ENCODE results near the gene INAFM1.
"Not testable (repeated sequence)": the region's sequence is repeated elsewhere in the genome, so short reads cannot be mapped to it uniquely, and the experiment has no call there.

Gene INAFM1

GRCh38 chr19:47240996-47241918 lies 33.4 kb upstream of the INAFM1 start:
- in situ Hi-C loops (cut with HindIII; ENCODE audit: low sequenced_read_pairs): no loop called here

- in situ Hi-C loops (cut with HindIII; ENCODE audit: low sequenced_read_pairs): no loop called here
Measured at GRCh38 chr19:47241919-47242577, 32.6 kb upstream of the INAFM1 start.

- in situ Hi-C loops (cut with HindIII; ENCODE audit: low sequenced_read_pairs): no loop called here
Measured at GRCh38 chr19:47243364-47243775, 31.3 kb upstream of the INAFM1 start.

GRCh38 chr19:47243776-47244547 lies 30.7 kb upstream of the INAFM1 start:
- in situ Hi-C loops (cut with HindIII; ENCODE audit: low sequenced_read_pairs): no loop called here

GRCh38 chr19:47247308-47247990 lies 27.2 kb upstream of the INAFM1 start:
- in situ Hi-C loops (cut with HindIII; ENCODE audit: low sequenced_read_pairs): no loop called here

- in situ Hi-C loops (cut with HindIII; ENCODE audit: low sequenced_read_pairs): not testable (repeated sequence)
Measured at GRCh38 chr19:47253016-47253415, 21.7 kb upstream of the INAFM1 start.

GRCh38 chr19:47253467-47253881 lies 21.2 kb upstream of the INAFM1 start:
- in situ Hi-C loops (cut with HindIII; ENCODE audit: low sequenced_read_pairs): no loop called here

GRCh38 chr19:47253970-47254369 lies 20.7 kb upstream of the INAFM1 start:
- in situ Hi-C loops (cut with HindIII; ENCODE audit: low sequenced_read_pairs): no loop called here

- in situ Hi-C loops (cut with HindIII; ENCODE audit: low sequenced_read_pairs): no loop called here
Measured at GRCh38 chr19:47255879-47256692, 18.6 kb upstream of the INAFM1 start, which contains the start of gene CCDC9. CCDC9 (plus strand) TSS chr19:47256525; CDS start chr19:47258401, 1,876 bp downstream.

GRCh38 chr19:47256693-47257410 lies 17.8 kb upstream of the INAFM1 start:
- in situ Hi-C loops (cut with HindIII; ENCODE audit: low sequenced_read_pairs): no loop called here

- in situ Hi-C loops (cut with HindIII; ENCODE audit: low sequenced_read_pairs): no loop called here
Measured at GRCh38 chr19:47257411-47258169, 17.1 kb upstream of the INAFM1 start.

- in situ Hi-C loops (cut with HindIII; ENCODE audit: low sequenced_read_pairs): no loop called here
Measured at GRCh38 chr19:47258434-47258833, 16.3 kb upstream of the INAFM1 start.

- in situ Hi-C loops (cut with HindIII; ENCODE audit: low sequenced_read_pairs): no loop called here
Measured at GRCh38 chr19:47258895-47259555, 15.7 kb upstream of the INAFM1 start.

- in situ Hi-C loops (cut with HindIII; ENCODE audit: low sequenced_read_pairs): no loop called here
Measured at GRCh38 chr19:47260476-47260875, 14.2 kb upstream of the INAFM1 start.

GRCh38 chr19:47261946-47262793 lies 12.5 kb upstream of the INAFM1 start:
- in situ Hi-C loops (cut with HindIII; ENCODE audit: low sequenced_read_pairs): not testable (repeated sequence)

- in situ Hi-C loops (cut with HindIII; ENCODE audit: low sequenced_read_pairs): no loop called here
Measured at GRCh38 chr19:47264629-47265028, 10.1 kb upstream of the INAFM1 start.

- in situ Hi-C loops (cut with HindIII; ENCODE audit: low sequenced_read_pairs): no loop called here
Measured at GRCh38 chr19:47266401-47266941, 8.2 kb upstream of the INAFM1 start.
